ENCODE results near the gene POLH. TPM values are rescaled to one million over a fixed set of nuclear protein-coding genes. Genes with fewer than 3 reads are reported as not detected.
"Not testable (repeated sequence)": the region's sequence is repeated elsewhere in the genome, so short reads cannot be mapped to it uniquely, and the experiment has no call there.

The POLH gene
- 7.1 and 10.3 TPM in 2 replicates for total RNA-seq
- 5.5 and 5.6 TPM in 2 replicates for polyA plus RNA-seq

DNA sequence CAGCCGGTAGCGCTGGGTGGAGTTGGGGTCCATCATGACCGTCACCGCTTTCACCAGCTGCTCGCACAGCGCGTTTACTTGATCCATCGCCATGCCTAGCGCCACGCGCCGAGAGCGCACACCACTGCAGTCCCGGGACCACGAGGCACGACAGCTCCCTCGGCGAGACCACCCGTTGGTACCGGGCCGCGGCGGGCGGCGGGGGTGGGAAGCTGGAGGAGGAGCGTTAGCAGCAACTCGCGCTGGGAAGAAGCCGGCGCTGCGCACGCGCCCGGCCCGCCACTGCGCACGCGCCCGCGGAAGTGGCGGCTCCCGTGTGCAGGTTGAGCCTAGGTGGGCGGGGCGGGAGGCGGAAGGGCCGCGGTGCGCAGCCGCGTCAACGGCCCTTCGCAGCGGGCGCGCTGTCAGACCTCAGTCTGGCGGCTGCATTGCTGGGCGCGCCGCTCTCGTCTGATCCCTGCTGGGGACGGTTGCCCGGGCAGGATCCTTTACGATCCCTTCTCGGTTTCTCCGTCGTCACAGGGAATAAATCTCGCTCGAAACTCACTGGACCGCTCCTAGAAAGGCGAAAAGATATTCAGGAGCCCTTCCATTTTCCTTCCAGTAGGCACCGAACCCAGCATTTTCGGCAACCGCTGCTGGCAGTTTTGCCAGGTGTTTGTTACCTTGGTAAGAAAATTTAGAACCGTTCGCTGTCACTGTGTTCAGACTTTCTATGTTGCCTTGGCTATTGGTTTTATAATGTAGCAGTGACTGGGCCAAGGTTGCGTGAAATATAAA, at the start of gene POLH, which contains the start of gene XPO5:
Gene POLH, plus strand, starts transcription at position 414 of the 780 bp plus-strand sequence. CDS start 6,135 bp downstream, outside the sequence.
Gene XPO5, minus strand, starts transcription at position 267 of the 780 bp plus-strand sequence. Its CDS starts 174 bp downstream, at position 93.
- peak within 1 kb of the TSS; percentile 66 for H3K4me3 ChIP-seq
- peaks cover 14% of the 10 kb centered on the region for H3K36me3 ChIP-seq
- TF ChIP-seq, protein P1, sequence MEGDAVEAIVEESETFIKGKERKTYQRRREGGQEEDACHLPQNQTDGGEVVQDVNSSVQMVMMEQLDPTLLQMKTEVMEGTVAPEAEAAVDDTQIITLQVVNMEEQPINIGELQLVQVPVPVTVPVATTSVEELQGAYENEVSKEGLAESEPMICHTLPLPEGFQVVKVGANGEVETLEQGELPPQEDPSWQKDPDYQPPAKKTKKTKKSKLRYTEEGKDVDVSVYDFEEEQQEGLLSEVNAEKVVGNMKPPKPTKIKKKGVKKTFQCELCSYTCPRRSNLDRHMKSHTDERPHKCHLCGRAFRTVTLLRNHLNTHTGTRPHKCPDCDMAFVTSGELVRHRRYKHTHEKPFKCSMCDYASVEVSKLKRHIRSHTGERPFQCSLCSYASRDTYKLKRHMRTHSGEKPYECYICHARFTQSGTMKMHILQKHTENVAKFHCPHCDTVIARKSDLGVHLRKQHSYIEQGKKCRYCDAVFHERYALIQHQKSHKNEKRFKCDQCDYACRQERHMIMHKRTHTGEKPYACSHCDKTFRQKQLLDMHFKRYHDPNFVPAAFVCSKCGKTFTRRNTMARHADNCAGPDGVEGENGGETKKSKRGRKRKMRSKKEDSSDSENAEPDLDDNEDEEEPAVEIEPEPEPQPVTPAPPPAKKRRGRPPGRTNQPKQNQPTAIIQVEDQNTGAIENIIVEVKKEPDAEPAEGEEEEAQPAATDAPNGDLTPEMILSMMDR (IDR thresholded peaks at IDR 0.05; ENCODE audit: low read depth, low read length) = peak; percentile 31
- peaks cover 8% of the 10 kb centered on the region for H3K4me1 ChIP-seq (ENCODE audit: low read depth)
- peak; percentile 94 to 96 for DNase-seq (ENCODE audit: low read depth in 1 of 2, low spot score in 1 of 2)
- H3K27ac ChIP-seq = peak within 1 kb of the TSS; percentile 83
- no peaks in the 10 kb centered on the region for H3K27me3 ChIP-seq
- no peaks in the 10 kb centered on the region for H3K9me3 ChIP-seq (ENCODE audit: low read depth)

DNA sequence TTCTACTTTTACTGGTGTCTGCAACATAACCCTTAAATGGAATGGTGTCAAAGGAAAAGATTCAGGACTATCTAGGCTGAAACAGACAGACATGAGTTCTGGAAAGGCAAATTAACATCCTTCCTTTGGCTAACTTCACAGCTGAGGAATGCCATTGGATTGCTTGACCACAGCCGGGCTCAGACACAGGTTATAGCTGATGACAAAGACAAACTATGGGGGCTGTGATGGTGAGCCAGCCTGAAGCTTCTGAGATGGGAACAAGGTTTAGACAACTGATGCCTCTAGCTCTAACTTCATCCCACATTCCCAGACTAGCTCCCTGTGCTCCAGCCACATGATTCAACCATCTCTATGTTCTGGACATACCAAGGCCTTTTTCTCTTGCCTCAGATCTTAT, 43.8 kb upstream of the POLH start:
- H3K27ac ChIP-seq = no peak overlapping the region
- DNase-seq (ENCODE audit: low read depth in 1 of 2, low spot score in 1 of 2) = no peak

DNA sequence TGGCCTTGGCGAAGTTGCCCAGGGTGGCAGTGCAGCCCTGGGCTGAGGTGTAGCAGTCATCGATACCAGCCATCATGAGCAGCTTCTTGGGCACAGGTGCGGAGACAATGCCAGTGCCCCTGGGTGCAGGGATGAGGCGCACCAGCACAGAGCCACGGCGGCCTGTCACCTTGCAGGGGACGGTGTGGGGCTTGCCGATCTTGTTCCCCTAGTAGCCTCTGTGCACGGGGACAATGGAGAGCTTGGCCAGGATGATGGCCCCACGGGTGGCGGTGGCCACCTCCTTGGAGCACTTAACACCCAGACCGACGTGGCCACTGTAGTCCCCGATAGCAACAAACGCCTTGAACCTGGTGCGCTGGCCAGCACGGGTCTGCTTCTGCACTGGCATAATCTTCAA, 37.0 kb upstream of the POLH start:
- DNase-seq (ENCODE audit: low read depth in 1 of 2, low spot score in 1 of 2); H3K9me3 ChIP-seq (ENCODE audit: low read depth); H3K27ac ChIP-seq; H3K27me3 ChIP-seq; H3K4me3 ChIP-seq; H3K4me1 ChIP-seq (ENCODE audit: low read depth): not testable (repeated sequence)
- H3K36me3 ChIP-seq = peaks cover 24% of the 10 kb centered on the region

More for the DNA sequence above, 43.8 kb upstream of the POLH start:
- no peaks in the 10 kb centered on the region for H3K4me1 ChIP-seq (ENCODE audit: low read depth)
- H3K27me3 ChIP-seq = no peaks in the 10 kb centered on the region
- H3K9me3 ChIP-seq (ENCODE audit: low read depth) = no peaks in the 10 kb centered on the region
- TF ChIP-seq, protein P1 (IDR thresholded peaks at IDR 0.05; ENCODE audit: low read depth, low read length) = no peak
- H3K4me3 ChIP-seq = no peak overlapping the region
- peaks cover 35% of the 10 kb centered on the region for H3K36me3 ChIP-seq

DNA sequence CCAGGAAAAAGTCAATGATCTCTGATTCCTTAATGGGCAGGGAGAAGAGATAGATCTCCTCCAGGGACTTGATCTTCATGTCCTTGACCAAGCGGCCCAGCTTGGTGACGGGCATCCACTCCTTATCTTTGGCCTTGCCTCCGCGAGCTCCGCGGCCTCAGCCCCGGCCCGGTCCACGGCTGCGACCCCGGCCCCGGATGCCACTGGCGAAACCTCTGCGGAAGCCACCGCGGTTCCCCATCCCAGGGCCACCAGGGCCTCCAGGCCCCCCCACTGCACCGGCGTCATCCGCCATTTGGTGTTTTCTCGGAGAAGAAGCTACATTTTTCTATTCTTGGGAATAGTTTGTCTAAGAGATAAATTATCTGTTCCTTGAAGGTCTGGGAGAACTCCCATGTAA, 36.6 kb upstream of the POLH start:
- not testable (repeated sequence) for DNase-seq (ENCODE audit: low read depth in 1 of 2, low spot score in 1 of 2); H3K4me1 ChIP-seq (ENCODE audit: low read depth); H3K9me3 ChIP-seq (ENCODE audit: low read depth); H3K27ac ChIP-seq; H3K27me3 ChIP-seq; H3K4me3 ChIP-seq
- H3K36me3 ChIP-seq = peaks cover 26% of the 10 kb centered on the region

DNA sequence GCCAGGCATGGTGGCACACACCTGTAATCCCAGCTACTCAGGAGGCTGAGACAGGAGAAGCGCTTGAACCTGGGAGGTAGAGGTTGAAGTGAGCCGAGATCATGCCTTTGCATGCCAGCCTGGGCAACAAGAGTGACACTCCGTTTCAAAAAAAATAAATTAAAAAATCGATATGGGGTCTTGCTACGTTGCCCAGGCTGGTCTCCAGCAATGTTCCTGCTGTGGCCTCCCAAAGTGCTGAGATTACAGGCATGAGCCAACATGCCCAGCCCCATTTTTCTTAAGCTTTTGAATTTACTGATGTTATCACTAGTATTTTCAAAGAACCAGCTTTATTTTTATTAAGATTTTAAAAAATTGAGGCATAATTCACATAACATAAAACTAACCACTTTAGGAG, 35.5 kb upstream of the POLH start:
- TF ChIP-seq, protein P1 (IDR thresholded peaks at IDR 0.05; ENCODE audit: low read depth, low read length) = no peak
- H3K4me3 ChIP-seq = no peak overlapping the region
- H3K9me3 ChIP-seq (ENCODE audit: low read depth) = no peaks in the 10 kb centered on the region
- no peak overlapping the region for H3K27ac ChIP-seq
- H3K27me3 ChIP-seq = no peaks in the 10 kb centered on the region
- no peaks in the 10 kb centered on the region for H3K4me1 ChIP-seq (ENCODE audit: low read depth)
- H3K36me3 ChIP-seq = peaks cover 33% of the 10 kb centered on the region
- DNase-seq (ENCODE audit: low read depth in 1 of 2, low spot score in 1 of 2) = no peak

DNA sequence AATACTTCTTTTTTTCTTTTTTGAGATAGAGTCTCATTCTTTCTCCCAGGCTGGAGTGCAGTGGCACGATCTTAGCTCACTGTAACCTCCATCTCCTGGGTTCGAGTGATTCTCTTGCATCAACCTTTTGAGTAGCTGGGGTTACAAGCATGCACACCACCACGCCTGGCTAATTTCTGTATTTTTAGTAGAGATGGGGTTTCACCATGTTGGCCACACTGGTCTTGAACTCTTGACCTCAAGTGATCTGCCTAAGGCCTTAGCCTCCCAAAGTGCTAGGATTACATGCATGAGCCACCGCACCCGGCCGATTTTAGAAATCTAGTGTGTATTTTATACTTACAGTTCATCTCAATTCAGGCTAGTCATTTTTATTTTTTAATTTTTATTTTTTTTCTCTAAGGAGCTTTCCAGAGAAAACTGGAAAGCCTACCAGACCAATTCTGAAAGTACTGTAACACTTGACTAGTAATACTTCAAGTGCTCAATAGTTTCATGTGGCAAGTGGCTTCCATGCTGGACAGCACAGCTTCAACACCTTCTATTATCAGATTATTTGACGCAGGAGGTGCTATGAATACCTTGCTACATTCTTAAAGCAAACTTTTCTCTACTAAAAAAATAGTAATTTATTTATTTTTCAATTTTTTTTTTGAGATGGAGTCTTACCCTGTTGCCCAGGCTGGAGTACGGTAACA, 34.1 kb upstream of the POLH start:
- Histone ChIP-seq H3K27me3 (no peaks in the 10 kb centered on the region), H3K4me3 (no peak overlapping the region), H3K36me3 (peaks cover 44% of the 10 kb centered on the region), H3K4me1 (ENCODE audit: low read depth) (no peaks in the 10 kb centered on the region), H3K9me3 (ENCODE audit: low read depth) (no peaks in the 10 kb centered on the region), H3K27ac (no peak overlapping the region)
- TF ChIP-seq, protein P1 (IDR thresholded peaks at IDR 0.05; ENCODE audit: low read depth, low read length) = no peak
- DNase-seq (ENCODE audit: low read depth in 1 of 2, low spot score in 1 of 2) = no peak
